ENCODE measurements around the gene QKI. TPM values are rescaled to one million over a fixed set of nuclear protein-coding genes. Genes with fewer than 3 reads are reported as not detected.

The QKI gene
- total RNA-seq, 2 donors from 2014 or later: 127 to 192 TPM

- DNase-seq (ENCODE audit: low spot score): no peak
- no peak for ATAC-seq (ENCODE audit: insufficient number of reproducible peaks, low FRiP score, low read depth)
- H3K27ac ChIP-seq: no peak overlapping the region
- no peak overlapping the region for H3K4me3 ChIP-seq
- TF ChIP-seq CTCF (IDR thresholded peaks at IDR 0.05): no peak
- no peaks in the 10 kb centered on the region for H3K27me3 ChIP-seq (replicated peaks; ENCODE audit: insufficient read depth)
- H3K9me3 ChIP-seq: no peaks in the 10 kb centered on the region
- peaks cover 22 to 28% of the 10 kb centered on the region in 2 donors for H3K4me1 ChIP-seq (ENCODE audit: control insufficient read depth in 1 of 2, low read depth in 2 of 2)
- no peaks in the 10 kb centered on the region for H3K36me3 ChIP-seq
These were observed 77.3 kb downstream of the QKI start for GRCh38 chr6:163491737-163492300.

GRCh38 chr6:163494279-163494727, 79.8 kb downstream of the QKI start:
- no peaks in the 10 kb centered on the region for H3K36me3 ChIP-seq
- no peak overlapping the region for H3K4me3 ChIP-seq
- ATAC-seq (ENCODE audit: insufficient number of reproducible peaks, low FRiP score, low read depth) (no peak), DNase-seq (ENCODE audit: low spot score) (no peak)
- TF ChIP-seq CTCF (IDR thresholded peaks at IDR 0.05): no peak
- no peaks in the 10 kb centered on the region for H3K27me3 ChIP-seq (replicated peaks; ENCODE audit: insufficient read depth)
- H3K4me1 ChIP-seq (ENCODE audit: control insufficient read depth in 1 of 2, low read depth in 2 of 2): peaks cover 12 to 17% of the 10 kb centered on the region in 2 donors
- no peaks in the 10 kb centered on the region for H3K9me3 ChIP-seq
- H3K27ac ChIP-seq: no peak overlapping the region

- H3K4me1 ChIP-seq (ENCODE audit: control insufficient read depth in 1 of 2, low read depth in 2 of 2): peaks cover 9 to 14% of the 10 kb centered on the region in 2 donors
- H3K4me3 ChIP-seq: no peak overlapping the region
- no peak for ATAC-seq (ENCODE audit: insufficient number of reproducible peaks, low FRiP score, low read depth)
These were observed 81.7 kb downstream of the QKI start for GRCh38 chr6:163496205-163496604.

GRCh38 chr6:163500105-163500504, 85.6 kb downstream of the QKI start:
- H3K9me3 ChIP-seq: no peaks in the 10 kb centered on the region
- DNase-seq (ENCODE audit: low spot score) (no peak), ATAC-seq (ENCODE audit: insufficient number of reproducible peaks, low FRiP score, low read depth) (no peak)
- peaks cover 10 to 13% of the 10 kb centered on the region in 2 donors for H3K4me1 ChIP-seq (ENCODE audit: control insufficient read depth in 1 of 2, low read depth in 2 of 2)
- H3K27me3 ChIP-seq (replicated peaks; ENCODE audit: insufficient read depth): no peaks in the 10 kb centered on the region
- TF ChIP-seq CTCF (IDR thresholded peaks at IDR 0.05): no peak
- no peak overlapping the region for H3K27ac ChIP-seq
- H3K36me3 ChIP-seq: no peaks in the 10 kb centered on the region
- no peak overlapping the region for H3K4me3 ChIP-seq

More at GRCh38 chr6:163496205-163496604, 81.7 kb downstream of the QKI start:
- H3K9me3 ChIP-seq: no peaks in the 10 kb centered on the region
- H3K36me3 ChIP-seq: no peaks in the 10 kb centered on the region
- no peak for DNase-seq (ENCODE audit: low spot score)
- TF ChIP-seq CTCF (IDR thresholded peaks at IDR 0.05): no peak
- H3K27me3 ChIP-seq (replicated peaks; ENCODE audit: insufficient read depth): no peaks in the 10 kb centered on the region
- H3K27ac ChIP-seq: no peak overlapping the region

- H3K36me3 ChIP-seq: no peaks in the 10 kb centered on the region
- H3K4me3 ChIP-seq: no peak overlapping the region
- no peaks in the 10 kb centered on the region for H3K27me3 ChIP-seq (replicated peaks; ENCODE audit: insufficient read depth)
- H3K4me1 ChIP-seq (ENCODE audit: control insufficient read depth in 1 of 2, low read depth in 2 of 2): peaks cover 9 to 13% of the 10 kb centered on the region in 2 donors
- DNase-seq (ENCODE audit: low spot score) (no peak), ATAC-seq (ENCODE audit: insufficient number of reproducible peaks, low FRiP score, low read depth) (no peak)
- H3K27ac ChIP-seq: no peak overlapping the region
- TF ChIP-seq CTCF (IDR thresholded peaks at IDR 0.05): no peak
- H3K9me3 ChIP-seq: no peaks in the 10 kb centered on the region
These were observed 86.5 kb downstream of the QKI start for GRCh38 chr6:163501026-163501425.

Data from thoracic aorta (tissue), 2 donors.